ENCODE measurements around the gene PLPPR1. TPM values are rescaled to one million over a fixed set of nuclear protein-coding genes. Genes with fewer than 3 reads are reported as not detected.

PLPPR1 gene
- total and polyA plus RNA-seq, 2 donors (not counting 1 experiment from before 2014, with no cell fraction given): not detected

DNA sequence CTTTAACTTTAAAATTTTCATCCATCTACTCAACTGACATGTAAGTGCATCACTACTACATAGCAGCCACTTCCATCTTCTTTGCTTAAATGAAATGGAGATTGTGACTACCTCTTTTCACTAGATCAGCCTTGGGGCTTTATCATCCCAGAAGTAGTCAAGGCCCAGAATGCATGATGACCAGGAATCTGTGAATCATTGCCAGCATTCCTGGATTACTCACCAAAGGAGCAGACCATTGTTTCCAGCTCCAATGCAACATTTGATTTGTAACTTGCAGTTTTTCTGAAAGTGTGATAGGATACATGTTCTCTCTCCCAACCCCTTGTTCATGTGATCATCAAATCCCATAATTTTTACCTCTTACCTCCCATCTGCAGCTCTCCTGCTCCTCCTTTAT is 65.1 kb downstream of the PLPPR1 start:
- Histone ChIP-seq H3K4me1 (ENCODE audit: control insufficient read depth, extremely low read depth, insufficient read depth, low read length) (no peaks in the 10 kb centered on the region), H4K20me1 (ENCODE audit: control insufficient read depth, extremely low read depth, insufficient read depth, low read length) (no peaks in the 10 kb centered on the region), H3K79me2 (ENCODE audit: control insufficient read depth, insufficient read depth, low read length) (no peaks in the 10 kb centered on the region), H3K27ac (ENCODE audit: insufficient read depth, low read length) (no peak overlapping the region), H3K36me3 (ENCODE audit: control insufficient read depth, insufficient read depth, low read length) (no peaks in the 10 kb centered on the region), H2AFZ (ENCODE audit: low read length) (no peak overlapping the region), H3K9me3 (ENCODE audit: control insufficient read depth, insufficient read depth, low read depth, low read length) (no peaks in the 10 kb centered on the region), H3K9ac (ENCODE audit: insufficient read depth, low read length) (no peak overlapping the region), H3K27me3 (ENCODE audit: control insufficient read depth, insufficient read depth, low read length) (no peaks in the 10 kb centered on the region), H3K4me3 (replicated peaks in 1 of 4; ENCODE audit: control extremely low read depth in 1 of 4, insufficient read depth in 1 of 4, low read depth in 3 of 4, low read length in 4 of 4) (no peak overlapping the region), H3K4me2 (ENCODE audit: extremely low read depth, insufficient read depth, low read length) (no peak overlapping the region)
- peak in 1 of 2 donors; percentile 52 for DNase-seq (ENCODE audit: low read depth in 2 of 2)
- no peak for TF ChIP-seq EZH2 (IDR thresholded peaks at IDR 0.05; ENCODE audit: low read length, missing control alignments)
- TF ChIP-seq, protein P1, sequence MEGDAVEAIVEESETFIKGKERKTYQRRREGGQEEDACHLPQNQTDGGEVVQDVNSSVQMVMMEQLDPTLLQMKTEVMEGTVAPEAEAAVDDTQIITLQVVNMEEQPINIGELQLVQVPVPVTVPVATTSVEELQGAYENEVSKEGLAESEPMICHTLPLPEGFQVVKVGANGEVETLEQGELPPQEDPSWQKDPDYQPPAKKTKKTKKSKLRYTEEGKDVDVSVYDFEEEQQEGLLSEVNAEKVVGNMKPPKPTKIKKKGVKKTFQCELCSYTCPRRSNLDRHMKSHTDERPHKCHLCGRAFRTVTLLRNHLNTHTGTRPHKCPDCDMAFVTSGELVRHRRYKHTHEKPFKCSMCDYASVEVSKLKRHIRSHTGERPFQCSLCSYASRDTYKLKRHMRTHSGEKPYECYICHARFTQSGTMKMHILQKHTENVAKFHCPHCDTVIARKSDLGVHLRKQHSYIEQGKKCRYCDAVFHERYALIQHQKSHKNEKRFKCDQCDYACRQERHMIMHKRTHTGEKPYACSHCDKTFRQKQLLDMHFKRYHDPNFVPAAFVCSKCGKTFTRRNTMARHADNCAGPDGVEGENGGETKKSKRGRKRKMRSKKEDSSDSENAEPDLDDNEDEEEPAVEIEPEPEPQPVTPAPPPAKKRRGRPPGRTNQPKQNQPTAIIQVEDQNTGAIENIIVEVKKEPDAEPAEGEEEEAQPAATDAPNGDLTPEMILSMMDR (conservative IDR thresholded peaks at IDR 0.05 in 1 of 2, IDR thresholded peaks at IDR 0.05 in 1 of 2; ENCODE audit: low read depth in 1 of 2, low read length in 2 of 2): no peak

DNA sequence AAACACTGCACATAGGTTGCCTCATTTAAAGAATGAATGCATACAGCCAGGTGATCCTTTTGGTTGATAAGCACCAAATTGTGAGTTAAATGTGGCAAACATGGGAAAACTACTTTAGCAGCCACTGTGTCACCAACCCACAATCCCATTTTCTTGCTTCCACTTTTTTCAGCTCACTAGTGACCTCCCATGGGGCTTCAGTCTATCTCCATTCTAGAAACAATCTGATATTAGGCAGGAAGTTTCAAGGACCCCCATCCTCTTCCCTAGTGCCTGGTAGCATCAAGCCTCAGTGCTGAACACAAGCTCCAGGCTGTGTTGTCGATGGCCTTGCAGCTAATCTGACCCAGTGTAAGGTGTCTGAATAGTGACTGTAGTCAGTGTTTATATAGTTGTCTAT is 66.2 kb downstream of the PLPPR1 start:
- Histone ChIP-seq H3K27me3 (ENCODE audit: control insufficient read depth, insufficient read depth, low read length) (no peaks in the 10 kb centered on the region), H3K9me3 (ENCODE audit: control insufficient read depth, insufficient read depth, low read depth, low read length) (no peaks in the 10 kb centered on the region), H3K4me3 (replicated peaks in 1 of 4; ENCODE audit: control extremely low read depth in 1 of 4, insufficient read depth in 1 of 4, low read depth in 3 of 4, low read length in 4 of 4) (no peak overlapping the region), H3K4me1 (ENCODE audit: control insufficient read depth, extremely low read depth, insufficient read depth, low read length) (no peaks in the 10 kb centered on the region), H3K27ac (ENCODE audit: insufficient read depth, low read length) (no peak overlapping the region), H2AFZ (ENCODE audit: low read length) (no peak overlapping the region), H3K36me3 (ENCODE audit: control insufficient read depth, insufficient read depth, low read length) (no peaks in the 10 kb centered on the region), H3K4me2 (ENCODE audit: extremely low read depth, insufficient read depth, low read length) (no peak overlapping the region), H3K79me2 (ENCODE audit: control insufficient read depth, insufficient read depth, low read length) (no peaks in the 10 kb centered on the region), H3K9ac (ENCODE audit: insufficient read depth, low read length) (no peak overlapping the region), H4K20me1 (ENCODE audit: control insufficient read depth, extremely low read depth, insufficient read depth, low read length) (no peaks in the 10 kb centered on the region)
- no peak for DNase-seq (ENCODE audit: low read depth in 2 of 2)
- TF ChIP-seq EZH2 (IDR thresholded peaks at IDR 0.05; ENCODE audit: low read length, missing control alignments): no peak
- TF ChIP-seq, protein P1 (conservative IDR thresholded peaks at IDR 0.05 in 1 of 2, IDR thresholded peaks at IDR 0.05 in 1 of 2; ENCODE audit: low read depth in 1 of 2, low read length in 2 of 2): no peak

DNA sequence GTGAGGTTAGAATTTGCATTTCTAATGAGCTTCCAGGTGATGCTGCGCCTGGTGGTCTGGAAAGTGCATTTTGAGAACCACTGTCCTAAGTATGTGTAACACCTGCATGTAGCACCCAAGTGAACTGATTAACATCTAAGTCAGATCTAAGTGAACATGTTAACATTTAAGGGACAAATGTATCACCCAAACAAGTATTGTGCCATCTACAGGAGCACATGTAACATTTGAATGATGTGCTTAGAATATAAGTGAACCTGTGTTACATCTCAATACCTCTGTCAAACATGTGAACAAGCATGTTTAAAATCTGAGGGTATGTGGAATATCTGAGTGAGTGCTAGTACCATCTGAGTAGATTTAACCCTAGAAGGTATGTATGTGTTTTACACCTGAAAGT is 68.7 kb downstream of the PLPPR1 start:
- no peaks in the 10 kb centered on the region for H3K36me3 ChIP-seq (ENCODE audit: control insufficient read depth, insufficient read depth, low read length)
- H3K79me2 ChIP-seq (ENCODE audit: control insufficient read depth, insufficient read depth, low read length): no peaks in the 10 kb centered on the region
- no peaks in the 10 kb centered on the region for H3K9me3 ChIP-seq (ENCODE audit: control insufficient read depth, insufficient read depth, low read depth, low read length)
- no peak for TF ChIP-seq EZH2 (IDR thresholded peaks at IDR 0.05; ENCODE audit: low read length, missing control alignments)
- TF ChIP-seq, protein P1 (conservative IDR thresholded peaks at IDR 0.05 in 1 of 2, IDR thresholded peaks at IDR 0.05 in 1 of 2; ENCODE audit: low read depth in 1 of 2, low read length in 2 of 2): no peak
- no peak overlapping the region for H3K4me3 ChIP-seq (replicated peaks in 1 of 4; ENCODE audit: control extremely low read depth in 1 of 4, insufficient read depth in 1 of 4, low read depth in 3 of 4, low read length in 4 of 4)
- no peak overlapping the region for H3K9ac ChIP-seq (ENCODE audit: insufficient read depth, low read length)
- no peak overlapping the region for H3K27ac ChIP-seq (ENCODE audit: insufficient read depth, low read length)
- no peaks in the 10 kb centered on the region for H4K20me1 ChIP-seq (ENCODE audit: control insufficient read depth, extremely low read depth, insufficient read depth, low read length)
- DNase-seq (ENCODE audit: low read depth in 2 of 2): no peak
- no peak overlapping the region for H2AFZ ChIP-seq (ENCODE audit: low read length)
- H3K27me3 ChIP-seq (ENCODE audit: control insufficient read depth, insufficient read depth, low read length): no peaks in the 10 kb centered on the region
- no peak overlapping the region for H3K4me2 ChIP-seq (ENCODE audit: extremely low read depth, insufficient read depth, low read length)
- no peaks in the 10 kb centered on the region for H3K4me1 ChIP-seq (ENCODE audit: control insufficient read depth, extremely low read depth, insufficient read depth, low read length)
